Measurements from ENCODE around the gene ELMO1. TPM values are rescaled to one million over a fixed set of nuclear protein-coding genes. Genes with fewer than 3 reads are reported as not detected.
A peak's percentile ranks its signal among the peaks of the same experiment; 100 is the strongest.

ELMO1 gene
- total RNA-seq, 1 donor from 2014 or later, result 119 TPM

- H3K4me1 Mint-ChIP-seq (ENCODE audit: low read depth), result peaks cover 20% of the 10 kb centered on the region
- intact Hi-C loops (cut with micrococcal nuclease), result no loop called here
- no peak overlapping the region for H3K27ac Mint-ChIP-seq
- no peaks in the 10 kb centered on the region for H3K9me3 Mint-ChIP-seq
- no peak overlapping the region for H3K4me3 Mint-ChIP-seq
- no peak for DNase-seq (ENCODE audit: low spot score)
- H3K36me3 Mint-ChIP-seq (ENCODE audit: low read depth), result peaks cover 31% of the 10 kb centered on the region
- no peaks in the 10 kb centered on the region for H3K27me3 Mint-ChIP-seq (ENCODE audit: insufficient read depth)
These were observed 236.1 kb downstream of the ELMO1 start for GRCh38 chr7:37212556-37212955.

- Mint-ChIP-seq H3K4me3 (no peak overlapping the region), H3K9me3 (no peaks in the 10 kb centered on the region), H3K27ac (no peak overlapping the region), H3K27me3 (ENCODE audit: insufficient read depth) (no peaks in the 10 kb centered on the region), H3K4me1 (ENCODE audit: low read depth) (peaks cover 18% of the 10 kb centered on the region), H3K36me3 (ENCODE audit: low read depth) (peaks cover 30% of the 10 kb centered on the region)
- no peak for DNase-seq (ENCODE audit: low spot score)
- intact Hi-C loops (cut with micrococcal nuclease), result no loop called here
These were observed 236.6 kb downstream of the ELMO1 start for GRCh38 chr7:37212051-37212450.

GRCh38 chr7:37211097-37211880 lies 237.4 kb downstream of the ELMO1 start:
- Mint-ChIP-seq H3K27ac (no peak overlapping the region), H3K9me3 (no peaks in the 10 kb centered on the region), H3K4me3 (no peak overlapping the region), H3K36me3 (ENCODE audit: low read depth) (peaks cover 26% of the 10 kb centered on the region), H3K4me1 (ENCODE audit: low read depth) (peaks cover 12% of the 10 kb centered on the region), H3K27me3 (ENCODE audit: insufficient read depth) (no peaks in the 10 kb centered on the region)
- DNase-seq (ENCODE audit: low spot score), result no peak
- intact Hi-C loops (cut with micrococcal nuclease), result no loop called here

GRCh38 chr7:37209195-37209594 lies 239.5 kb downstream of the ELMO1 start:
- H3K36me3 Mint-ChIP-seq (ENCODE audit: low read depth), result peaks cover 34% of the 10 kb centered on the region
- H3K9me3 Mint-ChIP-seq, result no peaks in the 10 kb centered on the region
- intact Hi-C loops (cut with micrococcal nuclease), result loop anchor here (2.0 to 5.0 kb wide), 2 partner anchors 240 to 623 kb away; partner anchors contain the start of gene ELMO1
- H3K4me3 Mint-ChIP-seq, result no peak overlapping the region
- no peak for DNase-seq (ENCODE audit: low spot score)
- H3K4me1 Mint-ChIP-seq (ENCODE audit: low read depth), result peaks cover 15% of the 10 kb centered on the region
- H3K27me3 Mint-ChIP-seq (ENCODE audit: insufficient read depth), result no peaks in the 10 kb centered on the region
- no peak overlapping the region for H3K27ac Mint-ChIP-seq

- intact Hi-C loops (cut with micrococcal nuclease), result loop anchor here (1.0 to 5.0 kb wide), 5 partner anchors 145 to 624 kb away; partner anchors contain the start of gene ELMO1
- no peaks in the 10 kb centered on the region for H3K27me3 Mint-ChIP-seq (ENCODE audit: insufficient read depth)
- peaks cover 15% of the 10 kb centered on the region for H3K4me1 Mint-ChIP-seq (ENCODE audit: low read depth)
- no peaks in the 10 kb centered on the region for H3K9me3 Mint-ChIP-seq
- peaks cover 37% of the 10 kb centered on the region for H3K36me3 Mint-ChIP-seq (ENCODE audit: low read depth)
- H3K4me3 Mint-ChIP-seq, result no peak overlapping the region
- no peak overlapping the region for H3K27ac Mint-ChIP-seq
- DNase-seq (ENCODE audit: low spot score), result no peak
These were observed 240.1 kb downstream of the ELMO1 start for GRCh38 chr7:37208528-37208927.

GRCh38 chr7:37206192-37206591 lies 242.5 kb downstream of the ELMO1 start:
- Mint-ChIP-seq H3K4me1 (ENCODE audit: low read depth) (peaks cover 15% of the 10 kb centered on the region), H3K4me3 (no peak overlapping the region), H3K27me3 (ENCODE audit: insufficient read depth) (no peaks in the 10 kb centered on the region), H3K9me3 (no peaks in the 10 kb centered on the region), H3K36me3 (ENCODE audit: low read depth) (peaks cover 27% of the 10 kb centered on the region), H3K27ac (peak overlapping the region; percentile 15)
- no peak for DNase-seq (ENCODE audit: low spot score)
- intact Hi-C loops (cut with micrococcal nuclease), result loop anchor here (5.0 kb wide), 1 partner anchor 626 kb away; no protein-coding TSS in a partner anchor

GRCh38 chr7:37205451-37205850 lies 243.2 kb downstream of the ELMO1 start:
- DNase-seq (ENCODE audit: low spot score), result no peak
- Mint-ChIP-seq H3K36me3 (ENCODE audit: low read depth) (peaks cover 20% of the 10 kb centered on the region), H3K27me3 (ENCODE audit: insufficient read depth) (no peaks in the 10 kb centered on the region), H3K4me3 (no peak overlapping the region), H3K4me1 (ENCODE audit: low read depth) (peaks cover 15% of the 10 kb centered on the region), H3K9me3 (no peaks in the 10 kb centered on the region), H3K27ac (no peak overlapping the region)
- intact Hi-C loops (cut with micrococcal nuclease), result loop anchor here (5.0 kb wide), 1 partner anchor 627 kb away; no protein-coding TSS in a partner anchor

- no peak overlapping the region for H3K27ac Mint-ChIP-seq
- H3K4me1 Mint-ChIP-seq (ENCODE audit: low read depth), result peaks cover 15% of the 10 kb centered on the region
- no peaks in the 10 kb centered on the region for H3K9me3 Mint-ChIP-seq
- H3K4me3 Mint-ChIP-seq, result no peak overlapping the region
- intact Hi-C loops (cut with micrococcal nuclease), result no loop called here
- H3K36me3 Mint-ChIP-seq (ENCODE audit: low read depth), result peaks cover 25% of the 10 kb centered on the region
- no peaks in the 10 kb centered on the region for H3K27me3 Mint-ChIP-seq (ENCODE audit: insufficient read depth)
- DNase-seq (ENCODE audit: low spot score), result no peak
These were observed 246.8 kb downstream of the ELMO1 start for GRCh38 chr7:37201876-37202198.

GRCh38 chr7:37201003-37201875 lies 247.4 kb downstream of the ELMO1 start:
- Mint-ChIP-seq H3K36me3 (ENCODE audit: low read depth) (peaks cover 24% of the 10 kb centered on the region), H3K27ac (no peak overlapping the region), H3K9me3 (no peaks in the 10 kb centered on the region), H3K27me3 (ENCODE audit: insufficient read depth) (no peaks in the 10 kb centered on the region), H3K4me1 (ENCODE audit: low read depth) (peaks cover 13% of the 10 kb centered on the region), H3K4me3 (no peak overlapping the region)
- intact Hi-C loops (cut with micrococcal nuclease), result no loop called here
- peak; percentile 22 for DNase-seq (ENCODE audit: low spot score)

- Mint-ChIP-seq H3K9me3 (no peaks in the 10 kb centered on the region), H3K27ac (no peak overlapping the region), H3K27me3 (ENCODE audit: insufficient read depth) (no peaks in the 10 kb centered on the region), H3K4me1 (ENCODE audit: low read depth) (no peaks in the 10 kb centered on the region), H3K36me3 (ENCODE audit: low read depth) (peaks cover 14% of the 10 kb centered on the region), H3K4me3 (no peak overlapping the region)
- peak; percentile 53 for DNase-seq (ENCODE audit: low spot score)
- intact Hi-C loops (cut with micrococcal nuclease), result loop anchor here (1.0 kb wide), 3 partner anchors 212 to 758 kb away; no protein-coding TSS in a partner anchor
These were observed 249.7 kb downstream of the ELMO1 start for GRCh38 chr7:37198906-37199485.

- Mint-ChIP-seq H3K4me1 (ENCODE audit: low read depth) (no peaks in the 10 kb centered on the region), H3K27me3 (ENCODE audit: insufficient read depth) (no peaks in the 10 kb centered on the region), H3K9me3 (no peaks in the 10 kb centered on the region), H3K4me3 (no peak overlapping the region), H3K27ac (no peak overlapping the region), H3K36me3 (ENCODE audit: low read depth) (peaks cover 12% of the 10 kb centered on the region)
- intact Hi-C loops (cut with micrococcal nuclease), result loop anchor here (1.0 kb wide), 1 partner anchor 211 kb away; no protein-coding TSS in a partner anchor
- DNase-seq (ENCODE audit: low spot score), result no peak
These were observed 250.4 kb downstream of the ELMO1 start for GRCh38 chr7:37198041-37198905.

- intact Hi-C loops (cut with micrococcal nuclease), result no loop called here
- Mint-ChIP-seq H3K9me3 (no peaks in the 10 kb centered on the region), H3K27me3 (ENCODE audit: insufficient read depth) (no peaks in the 10 kb centered on the region), H3K4me3 (no peak overlapping the region), H3K4me1 (ENCODE audit: low read depth) (no peaks in the 10 kb centered on the region), H3K36me3 (ENCODE audit: low read depth) (peaks cover 9% of the 10 kb centered on the region), H3K27ac (peak overlapping the region; percentile 62)
- DNase-seq (ENCODE audit: low spot score), result no peak
These were observed 251.6 kb downstream of the ELMO1 start for GRCh38 chr7:37197108-37197507.
